Mammary microvascular endothelial cell (primary cell): ENCODE results near the gene DEFB118. TPM values are rescaled to one million over a fixed set of nuclear protein-coding genes. Genes with fewer than 3 reads are reported as not detected.

Source experiments
- total RNA-seq: library from RNA; depleted of rRNA; stranded (reverse); fragments of >200 nt; gene quantifications from 2 replicates; pipeline ENCODE4 v1.2.3, GENCODE V29; 2015

Gene DEFB118
- total RNA-seq: not detected in 2 replicates

GRCh38 chr20:31368301-31368700 lies at the start of gene DEFB118:
TSS of gene DEFB118 (plus strand) at chr20:31368601. CDS start at chr20:31368651, 50 bp downstream.

GRCh38 chr20:31390490-31390889 lies 22.1 kb downstream of the DEFB118 start, which contains the start of gene DEFB119:
TSS of gene DEFB119 (minus strand) at chr20:31390590. CDS start at chr20:31390483, 107 bp downstream.

GRCh38 chr20:31406115-31406514 lies 37.7 kb downstream of the DEFB118 start, which contains the start of gene DEFB121:
TSS of gene DEFB121 (minus strand) at chr20:31406215. CDS start at chr20:31406152, 63 bp downstream.

Other genes with a start within 250 kb of the DEFB118 start
- not detected in 2 replicates for gene DEFB115, start 110.9 kb upstream of the DEFB118 start, total RNA-seq
- not detected in 2 replicates for gene DEFB116, start 60.0 kb upstream of the DEFB118 start, total RNA-seq
- not detected in 2 replicates for gene DEFB119, start 22.0 kb downstream of the DEFB118 start, total RNA-seq
- not detected in 2 replicates for gene DEFB121, start 37.6 kb downstream of the DEFB118 start, total RNA-seq
- gene DEFB123, start 72.0 kb downstream of the DEFB118 start, total RNA-seq: not detected in 2 replicates
- not detected in 2 replicates for gene DEFB124, start 106.5 kb downstream of the DEFB118 start, total RNA-seq
- not detected in 2 replicates for gene REM1, start 106.7 kb downstream of the DEFB118 start, total RNA-seq
- gene HM13, start 145.8 kb downstream of the DEFB118 start, total RNA-seq: 53.5 and 79.1 TPM in 2 replicates
- gene ID1, start 236.7 kb downstream of the DEFB118 start, total RNA-seq: 965 and 1,004 TPM in 2 replicates